ENCODE data around the gene ACVR2A.

Gene ACVR2A

DNA sequence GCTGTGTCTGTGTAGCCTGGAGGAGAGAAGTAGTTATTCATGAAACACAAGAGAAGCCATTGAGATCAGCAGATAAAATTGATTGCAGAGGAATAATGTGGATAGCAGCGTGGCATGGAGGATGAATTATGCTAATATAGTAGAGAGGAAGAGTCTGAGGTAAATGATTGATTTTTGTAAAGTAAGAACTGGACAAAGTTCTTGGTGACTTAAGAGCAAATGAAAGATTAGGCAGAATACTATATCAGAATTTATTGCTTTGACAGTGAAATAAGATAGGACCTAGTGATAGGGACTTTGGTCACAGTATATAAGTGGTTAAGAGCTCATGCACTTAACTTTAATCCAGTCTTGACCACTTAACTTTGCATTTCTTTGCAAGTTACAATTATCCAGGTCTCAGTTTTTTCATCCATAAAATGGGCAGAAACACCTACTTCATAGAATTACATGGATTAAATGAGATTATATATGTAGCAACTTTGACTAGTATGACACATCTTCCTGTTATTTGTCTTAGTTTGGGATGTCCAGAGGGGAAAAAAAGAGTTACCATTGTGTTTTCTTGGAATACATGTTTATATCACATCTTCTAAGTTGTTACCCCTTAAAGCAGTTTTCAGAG is 29.1 kb downstream of the ACVR2A start:
- Histone ChIP-seq H3K4me3 (ENCODE audit: low read length) (no peak overlapping the region), H3K9me3 (replicated peaks; ENCODE audit: insufficient read depth, low read length) (no peaks in the 10 kb centered on the region), H3K79me2 (ENCODE audit: low read length) (no peaks in the 10 kb centered on the region), H3K9ac (ENCODE audit: low read length) (no peak overlapping the region), H3K4me1 (ENCODE audit: low read length) (no peaks in the 10 kb centered on the region), H2AFZ (ENCODE audit: low read length) (no peak overlapping the region), H3K36me3 (replicated peaks; ENCODE audit: insufficient read depth, low read length) (no peaks in the 10 kb centered on the region), H4K20me1 (ENCODE audit: insufficient read depth, low read length) (no peaks in the 10 kb centered on the region), H3K27ac (ENCODE audit: low read length) (no peak overlapping the region), H3F3A (ENCODE audit: insufficient read depth, low read length) (no peaks in the 10 kb centered on the region), H3K9me2 (replicated peaks; ENCODE audit: insufficient read depth, low read length) (no peaks in the 10 kb centered on the region), H3K27me3 (replicated peaks; ENCODE audit: insufficient read depth, low read length) (no peaks in the 10 kb centered on the region), H3K4me2 (ENCODE audit: low read depth, low read length) (no peak overlapping the region)
- TF ChIP-seq EZH2phosphoT487 (IDR thresholded peaks at IDR 0.05; ENCODE audit: low read length) (no peak), EZH2 (optimal IDR thresholded peaks at IDR 0.05; ENCODE audit: low read depth, low read length) (no peak)
- no peak for DNase-seq

DNA sequence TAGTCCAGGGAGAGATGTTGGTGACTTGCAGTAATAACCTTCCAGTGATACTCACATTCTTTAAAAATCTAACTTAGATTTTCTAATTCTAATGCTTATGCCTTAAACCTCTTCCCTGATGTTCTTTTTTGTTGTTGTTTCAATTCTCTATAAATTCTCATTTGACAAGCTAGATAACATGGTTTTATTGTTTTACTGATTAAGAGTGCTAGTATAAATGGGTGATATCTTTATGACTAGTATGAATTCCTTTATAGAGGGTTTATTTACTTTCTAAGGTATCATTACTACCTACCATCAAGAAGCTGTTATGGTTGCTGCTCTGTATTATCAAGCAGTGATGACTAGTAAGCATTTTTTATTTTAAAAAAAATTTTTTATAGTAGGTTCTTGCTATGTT is 35.0 kb downstream of the ACVR2A start:
- no peak for DNase-seq
- Histone ChIP-seq H3K9ac (ENCODE audit: low read length) (no peak overlapping the region), H3K4me3 (ENCODE audit: low read length) (no peak overlapping the region), H3K4me1 (ENCODE audit: low read length) (0 out of 2 replicates have a peak, but pooled peaks cover 6% of the 10 kb centered on the region), H3K9me3 (replicated peaks; ENCODE audit: insufficient read depth, low read length) (no peaks in the 10 kb centered on the region), H3K27ac (ENCODE audit: low read length) (no peak overlapping the region), H3K9me2 (replicated peaks; ENCODE audit: insufficient read depth, low read length) (no peaks in the 10 kb centered on the region), H2AFZ (ENCODE audit: low read length) (no peak overlapping the region), H4K20me1 (ENCODE audit: insufficient read depth, low read length) (no peaks in the 10 kb centered on the region), H3K36me3 (replicated peaks; ENCODE audit: insufficient read depth, low read length) (no peaks in the 10 kb centered on the region), H3K79me2 (ENCODE audit: low read length) (no peaks in the 10 kb centered on the region), H3K27me3 (replicated peaks; ENCODE audit: insufficient read depth, low read length) (no peaks in the 10 kb centered on the region), H3F3A (ENCODE audit: insufficient read depth, low read length) (no peaks in the 10 kb centered on the region), H3K4me2 (ENCODE audit: low read depth, low read length) (no peak overlapping the region)
- no peak for TF ChIP-seq EZH2 (optimal IDR thresholded peaks at IDR 0.05; ENCODE audit: low read depth, low read length)
- no peak for TF ChIP-seq CTCF (IDR thresholded peaks at IDR 0.05; ENCODE audit: low read length)
- TF ChIP-seq EZH2phosphoT487 (IDR thresholded peaks at IDR 0.05; ENCODE audit: low read length), result no peak

DNA sequence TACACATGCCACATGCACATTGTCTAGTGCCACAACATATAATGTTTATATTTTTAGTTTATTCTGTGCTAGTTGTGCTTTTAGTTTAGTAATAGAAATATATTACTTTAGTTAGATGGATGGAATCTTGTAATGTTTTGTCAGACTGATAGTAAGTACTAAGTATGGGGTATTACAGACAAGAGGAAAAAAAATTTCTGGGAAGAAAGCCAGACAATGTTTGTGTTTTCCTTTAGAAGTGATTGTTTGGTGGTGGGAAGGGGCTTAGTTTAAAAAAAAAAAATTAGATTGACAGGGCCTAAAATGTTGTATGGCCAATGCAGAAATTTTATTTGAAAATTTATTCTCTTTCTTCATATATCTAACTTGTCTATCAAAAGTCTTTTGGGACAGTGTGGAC is 37.8 kb downstream of the ACVR2A start:
- Histone ChIP-seq H3F3A (ENCODE audit: insufficient read depth, low read length) (no peaks in the 10 kb centered on the region), H3K27ac (ENCODE audit: low read length) (no peak overlapping the region), H3K36me3 (replicated peaks; ENCODE audit: insufficient read depth, low read length) (no peaks in the 10 kb centered on the region), H3K27me3 (replicated peaks; ENCODE audit: insufficient read depth, low read length) (no peaks in the 10 kb centered on the region; the same call in 1 of the 2 replicates), H3K79me2 (ENCODE audit: low read length) (no peaks in the 10 kb centered on the region), H3K4me1 (ENCODE audit: low read length) (0 out of 2 replicates have a peak, but pooled peaks cover 12% of the 10 kb centered on the region), H2AFZ (ENCODE audit: low read length) (no peak overlapping the region), H4K20me1 (ENCODE audit: insufficient read depth, low read length) (no peaks in the 10 kb centered on the region), H3K9me2 (replicated peaks; ENCODE audit: insufficient read depth, low read length) (no peaks in the 10 kb centered on the region), H3K4me2 (ENCODE audit: low read depth, low read length) (no peak overlapping the region), H3K9ac (ENCODE audit: low read length) (no peak overlapping the region), H3K9me3 (replicated peaks; ENCODE audit: insufficient read depth, low read length) (no peaks in the 10 kb centered on the region), H3K4me3 (ENCODE audit: low read length) (no peak overlapping the region)
- TF ChIP-seq EZH2 (optimal IDR thresholded peaks at IDR 0.05; ENCODE audit: low read depth, low read length), result no peak
- no peak for TF ChIP-seq CTCF (IDR thresholded peaks at IDR 0.05; ENCODE audit: low read length)
- TF ChIP-seq EZH2phosphoT487 (IDR thresholded peaks at IDR 0.05; ENCODE audit: low read length), result no peak
- DNase-seq, result no peak

- H3K36me3 ChIP-seq (replicated peaks; ENCODE audit: insufficient read depth, low read length), result no peaks in the 10 kb centered on the region
- DNase-seq, result peak; percentile 32
- H4K20me1 ChIP-seq (ENCODE audit: insufficient read depth, low read length), result no peaks in the 10 kb centered on the region
- no peak overlapping the region for H2AFZ ChIP-seq (ENCODE audit: low read length)
- no peaks in the 10 kb centered on the region for H3K79me2 ChIP-seq (ENCODE audit: low read length)
- no peaks in the 10 kb centered on the region; the same call in 1 of the 2 replicates for H3K27me3 ChIP-seq (replicated peaks; ENCODE audit: insufficient read depth, low read length)
- TF ChIP-seq EZH2phosphoT487 (IDR thresholded peaks at IDR 0.05; ENCODE audit: low read length), result no peak
- TF ChIP-seq EZH2 (optimal IDR thresholded peaks at IDR 0.05; ENCODE audit: low read depth, low read length), result no peak
- TF ChIP-seq CTCF (IDR thresholded peaks at IDR 0.05; ENCODE audit: low read length), result no peak
- H3K4me2 ChIP-seq (ENCODE audit: low read depth, low read length), result peak overlapping the region; percentile 38; the same call in 1 of the 2 replicates
- no peaks in the 10 kb centered on the region for H3K9me3 ChIP-seq (replicated peaks; ENCODE audit: insufficient read depth, low read length)
- H3K9me2 ChIP-seq (replicated peaks; ENCODE audit: insufficient read depth, low read length), result no peaks in the 10 kb centered on the region
- 0 out of 2 replicates have a peak, but pooled peaks cover 8% of the 10 kb centered on the region for H3F3A ChIP-seq (ENCODE audit: insufficient read depth, low read length)
- peaks cover 16% of the 10 kb centered on the region; the same call in 1 of the 2 replicates for H3K4me1 ChIP-seq (ENCODE audit: low read length)
- H3K9ac ChIP-seq (ENCODE audit: low read length), result no peak overlapping the region
- no peak overlapping the region; the same call in 1 of the 2 replicates for H3K27ac ChIP-seq (ENCODE audit: low read length)
- H3K4me3 ChIP-seq (ENCODE audit: low read length), result no peak overlapping the region
Measured at GRCh38 chr2:147884830-147885229, 40.0 kb downstream of the ACVR2A start.
